ENCODE measurements around the gene NT5E.

The NT5E gene

GRCh38 chr6:85404564-85405174, 45.2 kb upstream of the NT5E start:
- no peak for TF ChIP-seq CTCF (conservative IDR thresholded peaks at IDR 0.05; ENCODE audit: low read depth, low read length)
- peak; percentile 66 for DNase-seq (ENCODE audit: low read depth)
- H3K4me3 ChIP-seq (ENCODE audit: low read length): no peak overlapping the region

- no peak overlapping the region for H3K4me3 ChIP-seq (ENCODE audit: low read length)
- no peak for DNase-seq (ENCODE audit: low read depth)
- no peak for TF ChIP-seq CTCF (conservative IDR thresholded peaks at IDR 0.05; ENCODE audit: low read depth, low read length)
These were observed 44.6 kb upstream of the NT5E start for GRCh38 chr6:85405175-85405852.

DNA sequence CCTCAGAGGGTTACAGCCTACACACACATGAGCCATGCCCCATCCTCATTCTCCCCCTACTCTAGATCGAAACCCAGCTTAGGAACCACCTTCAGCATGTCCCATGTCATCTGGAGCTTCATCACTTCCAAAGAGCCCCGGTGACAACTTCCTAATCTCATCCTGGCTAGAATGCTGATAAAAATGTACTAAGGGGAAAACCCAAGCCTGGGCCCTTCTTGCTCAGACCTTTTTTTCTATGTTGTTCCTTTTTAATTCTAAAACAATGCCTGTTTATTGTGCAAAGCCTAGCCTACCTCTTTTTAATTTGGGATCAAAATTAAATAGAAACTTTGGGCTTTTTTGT, 44.1 kb upstream of the NT5E start:
- DNase-seq (ENCODE audit: low read depth): no peak
- no peak for TF ChIP-seq CTCF (conservative IDR thresholded peaks at IDR 0.05; ENCODE audit: low read depth, low read length)

GRCh38 chr6:85406641-85407075, 43.2 kb upstream of the NT5E start:
- H3K4me3 ChIP-seq (ENCODE audit: low read length): no peak overlapping the region
- no peak for TF ChIP-seq CTCF (conservative IDR thresholded peaks at IDR 0.05; ENCODE audit: low read depth, low read length)
- DNase-seq (ENCODE audit: low read depth): no peak

More for the DNA sequence above, 44.1 kb upstream of the NT5E start:
- no peak overlapping the region for H3K4me3 ChIP-seq (ENCODE audit: low read length)

DNA sequence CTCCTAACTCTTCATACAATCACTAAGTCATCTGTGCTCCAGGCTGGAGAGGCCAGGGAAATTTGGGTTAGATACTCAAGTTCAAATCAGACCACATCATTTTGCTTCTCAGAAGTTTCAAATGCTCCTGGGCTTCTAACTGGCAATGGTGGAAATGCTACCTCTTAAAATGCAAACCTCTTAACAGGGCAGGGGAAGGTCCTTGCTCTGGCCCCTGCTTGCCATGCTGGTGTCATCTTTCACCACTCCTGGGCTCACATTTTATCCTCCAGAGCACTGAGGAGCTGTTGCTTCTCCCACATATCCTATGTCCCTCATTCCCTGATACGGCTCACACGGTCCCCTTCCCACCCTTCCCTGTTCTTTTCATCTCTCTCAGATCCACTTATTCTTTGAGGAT, 41.8 kb upstream of the NT5E start:
- H3K4me3 ChIP-seq (ENCODE audit: low read length): no peak overlapping the region
- DNase-seq (ENCODE audit: low read depth): no peak
- TF ChIP-seq CTCF (conservative IDR thresholded peaks at IDR 0.05; ENCODE audit: low read depth, low read length): no peak

DNA sequence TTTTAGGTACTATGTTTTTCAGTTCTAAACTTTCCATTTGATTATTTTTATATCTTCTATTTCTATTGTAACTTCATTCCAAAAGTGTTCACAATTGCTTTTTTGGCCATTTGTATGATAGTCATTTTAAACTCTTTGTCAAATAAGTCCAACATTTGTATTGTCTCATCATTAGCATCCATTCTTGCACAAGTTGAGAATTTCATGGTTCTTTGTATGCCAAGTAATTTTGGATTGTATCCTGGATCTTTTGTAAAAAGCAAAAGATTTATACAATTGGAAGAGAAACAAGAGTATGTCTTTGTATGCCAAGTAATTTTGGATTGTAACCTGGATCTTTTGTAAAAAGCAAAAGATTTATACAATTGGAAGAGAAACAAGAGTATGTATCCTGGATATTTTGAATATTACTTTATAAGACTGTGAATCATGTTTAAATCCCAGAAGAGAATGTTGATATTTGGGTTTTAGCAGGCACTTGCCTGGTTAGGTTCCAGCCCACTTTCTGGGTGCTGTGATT, 36.9 kb upstream of the NT5E start:
- no peak for TF ChIP-seq CTCF (conservative IDR thresholded peaks at IDR 0.05; ENCODE audit: low read depth, low read length)
- no peak overlapping the region for H3K4me3 ChIP-seq (ENCODE audit: low read length)
- no peak for DNase-seq (ENCODE audit: low read depth)

DNA sequence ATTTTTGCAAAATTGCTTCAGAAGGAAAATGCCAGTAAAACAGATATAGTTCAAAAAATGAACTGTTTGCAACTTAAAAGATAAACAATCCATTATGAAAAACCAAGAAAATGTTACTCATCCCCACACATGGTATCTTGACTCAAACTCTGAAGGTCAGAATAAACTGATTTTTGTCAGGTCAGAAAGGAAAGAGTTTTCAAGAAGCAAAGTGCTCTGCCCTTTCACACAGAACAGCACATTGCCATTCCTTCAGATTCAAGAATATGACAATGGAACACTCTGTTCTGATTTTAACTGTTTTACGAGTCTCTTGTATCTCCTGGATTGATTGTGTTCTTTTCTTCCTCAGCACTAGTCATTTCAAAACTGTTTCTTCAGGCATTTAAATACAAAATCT, 33.8 kb upstream of the NT5E start:
- no peak for DNase-seq (ENCODE audit: low read depth)
- H3K4me3 ChIP-seq (ENCODE audit: low read length): no peak overlapping the region
- TF ChIP-seq CTCF (conservative IDR thresholded peaks at IDR 0.05; ENCODE audit: low read depth, low read length): no peak
